Activated T-cell treated with anti-CD3 and anti-CD28 coated beads, Interleukin-2, amount 50 U/mL, for 4 hours (primary cell): ENCODE data around the gene GRAMD2B. TPM values are rescaled to one million over a fixed set of nuclear protein-coding genes. Genes with fewer than 3 reads are reported as not detected.
"Not testable (repeated sequence)": the region's sequence is repeated elsewhere in the genome, so short reads cannot be mapped to it uniquely, and the experiment has no call there.

Source experiments
- ATAC-seq, 2 donors: fragments of 200-7000 bp; cut with Tn5 transposase; one replicate each; pipeline ENCODE4 v1.10.0; 2021
- DNase-seq: peaks from one replicate; pipeline ENCODE4 v3.0.0-alpha.2; 2020
- H3K27me3 Mint-ChIP-seq: one replicate; pipeline ENCODE4 v1.8.0; 2021; ENCODE audit warnings: low read depth, mixed read lengths
- H3K36me3 Mint-ChIP-seq: one replicate; pipeline ENCODE4 v1.8.0; 2022; ENCODE audit warnings: mixed read lengths; ENCODE audit not compliant: insufficient read depth
- H3K4me1 Mint-ChIP-seq: one replicate; pipeline ENCODE4 v1.8.0; 2021; ENCODE audit warnings: low read depth, mixed read lengths
- H3K4me3 Mint-ChIP-seq: one replicate; pipeline ENCODE4 v1.8.0; 2021; ENCODE audit warnings: mild to moderate bottlenecking, moderate library complexity, mixed read lengths
- H3K9me3 Mint-ChIP-seq: one replicate; pipeline ENCODE4 v1.8.0; 2021; ENCODE audit warnings: mixed read lengths
- total RNA-seq, 3 donors: library from RNA; stranded (reverse); gene quantifications; one replicate each; pipeline ENCODE4 v1.2.1, GENCODE V29; 2021

Gene GRAMD2B
- total RNA-seq, 3 donors from 2014 or later, result 9.3 to 14.7 (median 12.3) TPM

DNA sequence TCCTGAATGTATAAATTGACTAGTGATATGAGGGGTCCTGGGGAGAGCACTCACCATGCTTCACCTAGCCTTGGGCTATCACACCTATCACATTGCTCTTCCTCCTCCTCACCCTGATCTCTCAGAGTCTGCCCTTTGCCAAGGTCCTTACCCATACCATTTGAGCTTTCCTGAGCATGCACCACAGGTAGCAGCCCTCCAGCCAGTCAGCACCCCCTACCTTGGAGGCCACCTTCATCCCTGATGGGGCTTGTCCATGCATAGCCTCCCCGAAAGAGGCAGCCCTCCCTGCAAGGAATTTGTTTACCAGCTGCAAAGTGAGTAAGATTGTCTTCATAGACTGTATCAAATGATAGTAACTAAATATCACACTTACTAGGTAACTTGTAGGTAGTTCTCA lies 88.8 kb downstream of the GRAMD2B start:
- Mint-ChIP-seq H3K4me3 (no peak overlapping the region), H3K9me3 (no peaks in the 10 kb centered on the region), H3K4me1 (peaks cover 39% of the 10 kb centered on the region), H3K27me3 (no peaks in the 10 kb centered on the region), H3K36me3 (no peaks in the 10 kb centered on the region)
- ATAC-seq (no peak), DNase-seq (no peak)

DNA sequence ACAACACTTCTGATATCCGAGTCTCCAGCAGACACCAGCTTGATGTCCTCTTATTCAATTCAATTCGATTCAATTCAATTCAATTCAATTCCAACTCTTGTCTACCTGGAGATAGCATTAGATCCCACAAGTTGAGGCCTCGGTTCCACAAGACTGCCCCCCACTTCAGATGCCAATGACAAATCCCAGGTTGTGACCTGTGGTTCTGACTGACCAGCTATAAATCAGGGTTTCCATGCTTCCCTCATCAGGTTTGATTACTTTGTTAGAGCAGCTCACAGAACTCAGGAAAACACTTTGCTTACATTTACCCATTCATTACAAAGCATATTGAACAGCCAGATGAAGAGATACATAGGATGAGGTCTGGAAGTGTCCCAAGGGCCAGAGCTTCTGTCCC lies 89.2 kb downstream of the GRAMD2B start:
- DNase-seq (no peak), ATAC-seq (no peak)
- no peaks in the 10 kb centered on the region for H3K9me3 Mint-ChIP-seq
- H3K36me3 Mint-ChIP-seq, result no peaks in the 10 kb centered on the region
- peaks cover 35% of the 10 kb centered on the region for H3K4me1 Mint-ChIP-seq
- H3K27me3 Mint-ChIP-seq, result no peaks in the 10 kb centered on the region
- no peak overlapping the region for H3K4me3 Mint-ChIP-seq

DNA sequence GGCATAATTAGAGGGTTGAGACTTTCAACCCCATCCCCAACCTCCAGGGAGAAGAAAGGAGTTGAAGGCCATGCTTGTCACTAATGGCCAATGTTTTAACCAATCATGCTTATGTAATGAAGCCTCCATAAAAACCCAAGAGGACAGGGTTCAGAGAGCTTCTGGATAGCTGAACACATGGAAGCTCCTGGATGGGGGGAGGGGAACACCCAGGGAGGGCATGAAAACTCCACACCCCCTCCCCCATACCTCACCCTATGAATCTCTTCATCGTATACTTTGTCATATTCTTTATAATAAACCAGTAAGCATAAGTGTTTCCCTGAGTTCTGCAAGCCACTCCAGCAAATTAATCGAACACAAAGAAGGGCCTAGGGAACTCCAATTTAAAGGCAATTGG lies 90.1 kb downstream of the GRAMD2B start:
- peaks cover 27% of the 10 kb centered on the region for H3K4me1 Mint-ChIP-seq
- no peaks in the 10 kb centered on the region for H3K9me3 Mint-ChIP-seq
- no peak overlapping the region for H3K4me3 Mint-ChIP-seq
- no peak for DNase-seq
- no peak for ATAC-seq
- no peaks in the 10 kb centered on the region for H3K36me3 Mint-ChIP-seq
- no peaks in the 10 kb centered on the region for H3K27me3 Mint-ChIP-seq

DNA sequence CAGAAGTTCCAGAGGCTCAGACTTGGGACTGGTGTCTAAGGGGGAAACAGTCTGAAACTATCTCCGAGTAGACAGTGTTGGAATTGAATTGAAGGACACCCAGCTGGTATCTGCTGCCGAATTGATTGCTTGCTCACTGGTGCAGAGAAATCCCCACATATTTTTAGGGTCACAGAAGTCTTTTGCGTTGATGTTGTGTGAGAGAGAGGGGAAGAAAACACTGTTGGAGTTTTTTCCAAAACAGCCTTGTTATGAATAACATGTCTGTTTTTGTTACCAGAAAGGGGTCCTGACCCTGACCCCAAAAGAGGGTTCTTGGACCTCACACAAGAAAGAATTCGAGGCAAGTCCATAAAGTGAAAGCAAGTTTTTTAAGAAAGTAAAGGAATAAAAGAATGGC lies 90.5 kb downstream of the GRAMD2B start:
- no peak for ATAC-seq
- DNase-seq, result no peak
- H3K9me3 Mint-ChIP-seq, result no peaks in the 10 kb centered on the region
- no peak overlapping the region for H3K4me3 Mint-ChIP-seq
- H3K4me1 Mint-ChIP-seq, result peaks cover 23% of the 10 kb centered on the region
- H3K36me3 Mint-ChIP-seq, result no peaks in the 10 kb centered on the region
- H3K27me3 Mint-ChIP-seq, result no peaks in the 10 kb centered on the region

DNA sequence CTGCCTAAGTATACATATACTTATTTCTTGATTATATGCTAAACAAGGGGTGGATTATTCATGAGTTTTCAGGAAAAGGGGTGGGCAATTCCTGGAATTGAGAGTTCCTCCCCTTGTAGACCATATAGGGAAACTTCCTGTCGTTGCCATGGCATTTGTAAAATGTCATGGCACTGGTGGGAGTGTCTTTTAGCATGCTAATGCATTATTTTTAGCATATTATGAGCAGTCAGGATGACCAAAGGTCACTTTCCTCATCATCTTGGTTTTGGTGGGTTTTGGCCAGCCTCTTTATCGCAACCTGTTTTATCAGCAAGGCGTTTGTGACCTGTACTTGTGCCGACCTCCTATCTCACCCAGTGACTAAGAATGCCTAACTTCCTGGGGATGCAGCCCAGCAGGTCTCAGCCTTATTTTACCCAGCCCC lies 90.9 kb downstream of the GRAMD2B start:
- no peaks in the 10 kb centered on the region for H3K27me3 Mint-ChIP-seq
- H3K4me1 Mint-ChIP-seq, result peaks cover 19% of the 10 kb centered on the region
- ATAC-seq, result no peak
- H3K9me3 Mint-ChIP-seq, result no peaks in the 10 kb centered on the region
- no peak overlapping the region for H3K4me3 Mint-ChIP-seq
- H3K36me3 Mint-ChIP-seq, result no peaks in the 10 kb centered on the region
- no peak for DNase-seq

DNA sequence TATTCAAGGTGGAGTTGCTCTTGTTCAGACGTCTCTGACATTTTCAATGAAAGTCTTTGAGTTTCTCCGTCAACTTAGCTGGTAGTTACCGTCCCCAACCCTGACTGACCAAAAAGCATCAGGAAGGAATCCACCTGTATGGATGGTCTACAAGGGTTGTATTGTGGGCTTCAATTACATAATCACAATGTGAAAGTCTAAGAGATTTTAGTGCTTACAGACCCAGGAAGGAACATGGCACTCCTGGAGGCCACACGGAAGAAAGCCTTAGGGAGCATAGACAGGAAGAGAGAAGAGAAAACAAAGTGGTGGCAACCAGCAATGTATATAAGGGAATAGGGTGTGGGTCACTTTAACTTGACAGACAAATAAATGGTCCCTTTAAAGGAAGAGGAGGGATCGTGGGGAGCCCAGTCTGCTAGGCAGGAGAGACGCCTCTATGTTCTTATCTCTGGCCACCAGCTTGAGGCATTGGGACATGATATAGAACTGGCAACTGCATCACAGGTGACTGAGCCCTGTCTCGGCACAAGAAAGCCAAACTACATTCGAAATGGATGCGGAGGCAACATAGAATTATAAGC lies 91.4 kb downstream of the GRAMD2B start:
- Mint-ChIP-seq H3K4me1 (peaks cover 15% of the 10 kb centered on the region), H3K9me3 (no peaks in the 10 kb centered on the region), H3K36me3 (no peaks in the 10 kb centered on the region), H3K4me3 (no peak overlapping the region), H3K27me3 (no peaks in the 10 kb centered on the region)
- no peak for ATAC-seq
- no peak for DNase-seq

DNA sequence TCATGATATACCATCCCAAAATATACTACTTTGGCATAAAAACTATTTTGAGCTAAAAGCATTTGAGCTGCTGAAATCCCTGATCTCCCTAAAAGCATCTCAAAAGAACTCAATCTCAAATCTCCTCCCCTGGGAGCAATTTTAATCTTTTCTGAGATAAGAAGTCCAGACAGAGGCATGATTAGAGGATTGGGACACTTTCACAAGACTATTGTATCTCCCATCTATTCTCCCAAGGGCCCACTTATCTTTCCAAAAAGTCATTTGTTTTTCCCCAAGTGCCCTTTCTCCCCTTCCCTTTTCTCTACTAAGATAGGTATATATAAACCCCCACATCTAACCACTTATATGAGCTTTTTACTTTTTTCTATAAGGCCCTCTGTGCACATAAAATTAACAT lies 92.1 kb downstream of the GRAMD2B start:
- H3K27me3 Mint-ChIP-seq, result no peaks in the 10 kb centered on the region
- peaks cover 11% of the 10 kb centered on the region for H3K4me1 Mint-ChIP-seq
- H3K36me3 Mint-ChIP-seq, result no peaks in the 10 kb centered on the region
- DNase-seq (no peak), ATAC-seq (no peak)
- no peaks in the 10 kb centered on the region for H3K9me3 Mint-ChIP-seq
- no peak overlapping the region for H3K4me3 Mint-ChIP-seq

DNA sequence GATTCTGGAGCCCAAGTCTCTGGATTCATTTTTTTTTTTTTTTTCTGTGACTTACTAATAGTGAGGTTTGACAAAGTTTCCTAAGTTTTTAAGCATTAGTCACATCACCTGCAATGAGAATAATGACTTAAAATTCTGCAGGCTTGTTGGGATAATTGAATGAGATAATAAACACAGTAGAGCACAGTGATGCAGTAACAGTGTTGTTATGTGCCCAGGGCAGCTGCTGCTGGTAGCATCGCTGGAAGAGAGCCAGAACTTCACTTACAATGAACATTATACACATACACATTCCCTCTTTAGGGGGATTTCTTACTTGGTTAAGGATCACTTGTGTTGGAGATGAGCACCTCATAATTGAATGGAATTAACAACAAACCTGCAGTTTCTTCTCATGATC lies 92.9 kb downstream of the GRAMD2B start:
- no peaks in the 10 kb centered on the region for H3K36me3 Mint-ChIP-seq
- H3K9me3 Mint-ChIP-seq, result no peaks in the 10 kb centered on the region
- DNase-seq (no peak), ATAC-seq (no peak)
- H3K4me3 Mint-ChIP-seq, result no peak overlapping the region
- H3K4me1 Mint-ChIP-seq, result peaks cover 3% of the 10 kb centered on the region
- no peaks in the 10 kb centered on the region for H3K27me3 Mint-ChIP-seq

DNA sequence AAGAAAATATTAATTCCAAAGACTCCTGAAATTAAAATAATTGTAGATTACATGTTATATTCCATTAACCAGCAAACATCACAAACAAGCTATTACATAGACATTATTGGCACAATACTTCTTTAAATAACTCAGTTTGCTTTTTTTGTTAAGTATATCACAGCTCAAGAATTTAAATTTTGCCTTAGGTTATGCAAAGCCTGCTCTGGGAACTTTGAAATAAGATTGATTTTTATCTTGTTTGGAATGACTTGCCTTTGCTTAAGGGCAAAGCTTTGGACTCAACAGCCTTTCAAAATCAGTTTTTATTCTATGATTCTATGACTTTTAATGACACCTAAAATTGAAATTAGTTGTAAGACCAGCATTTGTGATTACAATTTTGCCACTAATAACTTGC lies 93.6 kb downstream of the GRAMD2B start:
- Mint-ChIP-seq H3K27me3 (no peaks in the 10 kb centered on the region), H3K4me1 (peaks cover 3% of the 10 kb centered on the region), H3K9me3 (no peaks in the 10 kb centered on the region), H3K36me3 (no peaks in the 10 kb centered on the region), H3K4me3 (no peak overlapping the region)
- no peak for DNase-seq
- ATAC-seq, result no peak

DNA sequence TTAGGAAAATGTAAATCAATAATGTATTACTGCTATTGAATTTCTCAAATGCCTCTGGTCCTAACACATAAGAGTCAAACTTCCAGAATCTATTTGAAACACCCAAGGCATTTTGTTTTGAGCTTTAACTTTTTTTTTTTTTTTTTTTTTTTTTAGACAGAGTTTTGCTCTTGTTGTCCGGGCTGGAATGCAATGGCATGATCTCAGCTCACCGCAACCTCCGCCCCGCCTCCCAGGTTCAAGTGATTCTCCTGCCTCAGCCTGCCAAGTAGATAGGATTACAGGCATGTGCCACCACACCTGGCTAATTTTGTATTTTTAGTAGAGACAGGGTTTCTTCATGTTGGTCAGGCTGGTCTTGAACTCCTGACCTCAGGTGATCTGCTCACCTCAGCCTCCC lies 96.0 kb downstream of the GRAMD2B start:
- not testable (repeated sequence) for H3K27me3 Mint-ChIP-seq, H3K9me3 Mint-ChIP-seq, DNase-seq, H3K4me3 Mint-ChIP-seq, H3K36me3 Mint-ChIP-seq, H3K4me1 Mint-ChIP-seq, ATAC-seq

DNA sequence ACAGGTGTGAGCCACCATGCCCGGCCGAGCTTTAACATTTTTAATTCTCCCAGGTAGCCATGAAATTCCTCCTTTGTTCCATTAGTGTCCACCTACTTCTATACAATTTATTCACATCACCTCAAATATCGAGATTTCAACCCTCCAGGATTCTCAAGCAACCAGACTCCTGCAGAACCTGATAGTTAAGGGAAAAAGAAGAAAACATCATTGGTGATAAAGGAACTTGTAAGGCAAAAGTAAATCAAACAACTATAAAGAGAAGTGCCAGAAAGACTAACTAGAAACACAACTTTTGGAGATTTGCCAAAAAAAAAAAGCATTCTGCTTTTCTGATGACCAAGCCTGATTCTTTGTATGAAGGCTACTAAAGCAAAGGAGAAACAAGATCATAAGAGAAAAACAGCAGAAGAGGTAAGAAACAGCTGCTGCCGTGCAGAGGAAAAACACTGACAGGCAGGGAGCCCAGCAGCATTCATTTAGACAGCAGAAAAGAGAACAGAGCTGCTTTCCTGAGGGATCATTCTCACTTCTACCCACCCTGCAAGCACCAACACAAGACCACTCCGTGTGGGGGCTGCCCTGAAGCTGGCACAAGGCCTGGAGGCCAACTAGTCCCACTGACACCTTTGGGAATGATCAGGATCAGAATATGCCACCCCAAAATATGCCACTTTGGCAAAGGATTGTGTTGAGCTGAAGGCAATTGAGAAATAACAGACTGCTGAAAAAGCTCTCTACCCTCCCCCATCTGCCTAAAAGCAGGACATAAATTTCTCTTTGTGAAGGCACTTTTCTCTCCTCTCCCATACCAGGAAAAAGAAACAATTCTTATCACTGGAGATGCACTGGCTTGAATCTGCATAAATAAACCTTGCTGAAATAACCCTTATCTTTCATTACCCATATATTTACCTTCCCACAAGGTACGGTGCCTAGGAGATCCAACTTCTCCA lies 96.7 kb downstream of the GRAMD2B start:
- Mint-ChIP-seq H3K4me3 (no peak overlapping the region), H3K36me3 (no peaks in the 10 kb centered on the region), H3K9me3 (no peaks in the 10 kb centered on the region), H3K27me3 (no peaks in the 10 kb centered on the region), H3K4me1 (no peaks in the 10 kb centered on the region)
- no peak for DNase-seq
- ATAC-seq, result no peak

DNA sequence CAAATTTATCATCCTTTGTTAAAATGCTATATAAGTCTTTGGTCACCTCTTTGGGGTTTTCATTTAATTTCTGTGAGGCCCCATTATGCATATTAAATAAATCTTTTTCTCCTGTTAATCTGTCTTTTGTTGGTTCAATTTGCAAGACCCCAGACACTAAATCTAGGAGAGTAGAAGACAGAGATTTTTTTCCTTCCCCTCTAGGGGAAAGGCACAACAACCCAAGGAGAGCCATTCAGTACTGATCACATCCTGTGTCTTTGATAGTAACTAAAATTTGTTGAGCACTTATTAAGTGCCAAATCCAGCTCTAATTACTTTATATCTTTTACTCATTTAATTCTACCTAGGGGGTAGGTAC lies 97.4 kb downstream of the GRAMD2B start:
- no peak for ATAC-seq
- H3K36me3 Mint-ChIP-seq, result no peaks in the 10 kb centered on the region
- no peak overlapping the region for H3K4me3 Mint-ChIP-seq
- DNase-seq, result no peak
- no peaks in the 10 kb centered on the region for H3K27me3 Mint-ChIP-seq
- no peaks in the 10 kb centered on the region for H3K4me1 Mint-ChIP-seq
- H3K9me3 Mint-ChIP-seq, result no peaks in the 10 kb centered on the region

DNA sequence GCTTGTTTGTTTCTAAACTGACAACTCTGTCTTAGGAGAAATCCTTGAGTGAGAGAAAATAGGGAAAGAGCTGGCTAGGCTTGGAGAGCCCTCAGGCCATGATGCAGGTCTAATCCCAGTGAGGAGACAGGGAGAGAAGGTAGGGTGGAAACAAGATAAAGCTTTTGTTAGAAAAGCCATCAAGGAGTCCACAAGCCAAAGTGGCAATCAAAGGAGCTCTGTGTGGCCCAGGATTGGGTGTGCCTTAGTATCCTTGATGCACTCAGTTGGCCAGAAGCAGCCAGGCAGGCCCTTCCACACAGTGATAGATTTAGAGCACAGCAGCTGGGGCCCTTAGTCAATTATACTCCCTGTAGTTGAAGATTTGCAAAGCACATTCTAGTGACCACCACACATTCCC lies 97.9 kb downstream of the GRAMD2B start:
- Mint-ChIP-seq H3K9me3 (no peaks in the 10 kb centered on the region), H3K4me3 (no peak overlapping the region), H3K27me3 (no peaks in the 10 kb centered on the region), H3K4me1 (no peaks in the 10 kb centered on the region), H3K36me3 (no peaks in the 10 kb centered on the region)
- ATAC-seq, result no peak
- DNase-seq, result no peak

DNA sequence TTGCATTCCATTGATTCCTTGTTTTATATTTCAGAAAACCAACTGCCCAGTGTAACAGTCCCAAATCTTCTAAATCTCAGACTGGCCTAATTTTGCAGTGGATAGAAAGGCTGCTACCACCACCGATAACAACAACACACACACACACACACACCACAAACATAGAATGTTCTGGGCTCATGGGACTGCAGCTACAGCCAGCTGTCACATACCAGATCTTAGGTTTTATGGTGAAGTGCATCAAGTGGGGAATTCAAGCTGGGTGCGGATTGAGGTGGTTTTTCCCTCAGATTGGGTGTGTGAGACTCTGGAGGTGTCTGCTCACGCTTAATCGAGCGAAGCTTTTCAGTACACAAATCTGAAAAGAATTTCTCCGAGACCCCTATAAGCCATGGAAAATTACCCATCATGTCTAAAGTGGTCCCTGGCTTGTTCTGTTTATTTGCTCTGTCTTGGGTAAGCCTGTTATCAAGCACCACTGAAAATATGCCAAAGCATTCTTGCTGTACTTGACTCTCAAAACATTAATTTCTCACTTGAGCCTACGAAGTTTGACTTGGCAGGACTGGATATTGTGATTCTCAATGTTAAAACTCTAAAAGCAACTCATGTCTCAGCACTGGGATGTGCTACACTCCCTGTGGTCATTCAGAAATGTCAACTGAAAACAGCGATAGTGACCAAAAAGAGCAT lies 100.8 kb downstream of the GRAMD2B start:
- no peak overlapping the region for H3K4me3 Mint-ChIP-seq
- no peaks in the 10 kb centered on the region for H3K27me3 Mint-ChIP-seq
- ATAC-seq (no peak), DNase-seq (no peak)
- H3K9me3 Mint-ChIP-seq, result no peaks in the 10 kb centered on the region
- H3K4me1 Mint-ChIP-seq, result no peaks in the 10 kb centered on the region
- no peaks in the 10 kb centered on the region for H3K36me3 Mint-ChIP-seq
